Activated T-cell treated with anti-CD3 and anti-CD28 coated beads for 1 hour (primary cell): ENCODE results near the gene BPIFA2.
"Not testable (repeated sequence)": the region's sequence is repeated elsewhere in the genome, so short reads cannot be mapped to it uniquely, and the experiment has no call there.

ENCODE experiments used
- DNase-seq: peaks from one replicate; pipeline ENCODE4 v3.0.0-alpha.2; 2020; ENCODE audit warnings: low read depth

BPIFA2 gene

GRCh38 chr20:33162313-33162712 is 5.6 kb upstream of the BPIFA2 start:
- no peak for DNase-seq

GRCh38 chr20:33162753-33163152 is 5.2 kb upstream of the BPIFA2 start:
- no peak for DNase-seq

- no peak for DNase-seq
These were observed 3.9 kb upstream of the BPIFA2 start for GRCh38 chr20:33163856-33164762.

GRCh38 chr20:33164763-33165095 is 3.2 kb upstream of the BPIFA2 start:
- no peak for DNase-seq

- no peak for DNase-seq
These were observed 2.4 kb upstream of the BPIFA2 start for GRCh38 chr20:33165416-33166055.

- no peak for DNase-seq
These were observed 1.3 kb upstream of the BPIFA2 start for GRCh38 chr20:33166533-33167113.

GRCh38 chr20:33169176-33169794 is 1.3 kb downstream of the BPIFA2 start:
- DNase-seq, result no peak

- no peak for DNase-seq
These were observed 4.8 kb downstream of the BPIFA2 start for GRCh38 chr20:33172781-33173180.

- no peak for DNase-seq
These were observed 7.2 kb downstream of the BPIFA2 start for GRCh38 chr20:33175123-33175522.

GRCh38 chr20:33176101-33176500 is 8.1 kb downstream of the BPIFA2 start:
- no peak for DNase-seq

- no peak for DNase-seq
These were observed 9.9 kb downstream of the BPIFA2 start for GRCh38 chr20:33177866-33178265.

- no peak for DNase-seq
These were observed 10.8 kb downstream of the BPIFA2 start for GRCh38 chr20:33178726-33179125.

GRCh38 chr20:33180169-33180568 is 12.2 kb downstream of the BPIFA2 start:
- no peak for DNase-seq

- DNase-seq, result no peak
These were observed 13.6 kb downstream of the BPIFA2 start for GRCh38 chr20:33181482-33182093.

GRCh38 chr20:33183312-33183711 is 15.4 kb downstream of the BPIFA2 start:
- no peak for DNase-seq

- DNase-seq, result not testable (repeated sequence)
These were observed 17.2 kb downstream of the BPIFA2 start for GRCh38 chr20:33185031-33185590.

GRCh38 chr20:33187491-33187890 is 19.5 kb downstream of the BPIFA2 start:
- DNase-seq, result no peak

- no peak for DNase-seq
These were observed 20.5 kb downstream of the BPIFA2 start for GRCh38 chr20:33188421-33188820.

GRCh38 chr20:33191484-33191883 is 23.5 kb downstream of the BPIFA2 start:
- DNase-seq, result no peak

- DNase-seq, result no peak
These were observed 24.0 kb downstream of the BPIFA2 start for GRCh38 chr20:33191955-33192354.

- DNase-seq, result no peak
These were observed 25.0 kb downstream of the BPIFA2 start for GRCh38 chr20:33192912-33193501.

GRCh38 chr20:33199026-33199425 is 31.1 kb downstream of the BPIFA2 start:
- no peak for DNase-seq
